Hematopoietic multipotent progenitor cell treated with erythropoietin and hydrocortisone succinate and interleukin-3 and kit ligand, for 6 days (in vitro differentiated cells): ENCODE results near the gene ANKRD13A.
"Not testable (repeated sequence)": the region's sequence is repeated elsewhere in the genome, so short reads cannot be mapped to it uniquely, and the experiment has no call there.

ENCODE experiments used
- DNase-seq: peaks from one replicate; pipeline ENCODE4 v3.0.0-alpha.2; 2015

Gene ANKRD13A

DNA sequence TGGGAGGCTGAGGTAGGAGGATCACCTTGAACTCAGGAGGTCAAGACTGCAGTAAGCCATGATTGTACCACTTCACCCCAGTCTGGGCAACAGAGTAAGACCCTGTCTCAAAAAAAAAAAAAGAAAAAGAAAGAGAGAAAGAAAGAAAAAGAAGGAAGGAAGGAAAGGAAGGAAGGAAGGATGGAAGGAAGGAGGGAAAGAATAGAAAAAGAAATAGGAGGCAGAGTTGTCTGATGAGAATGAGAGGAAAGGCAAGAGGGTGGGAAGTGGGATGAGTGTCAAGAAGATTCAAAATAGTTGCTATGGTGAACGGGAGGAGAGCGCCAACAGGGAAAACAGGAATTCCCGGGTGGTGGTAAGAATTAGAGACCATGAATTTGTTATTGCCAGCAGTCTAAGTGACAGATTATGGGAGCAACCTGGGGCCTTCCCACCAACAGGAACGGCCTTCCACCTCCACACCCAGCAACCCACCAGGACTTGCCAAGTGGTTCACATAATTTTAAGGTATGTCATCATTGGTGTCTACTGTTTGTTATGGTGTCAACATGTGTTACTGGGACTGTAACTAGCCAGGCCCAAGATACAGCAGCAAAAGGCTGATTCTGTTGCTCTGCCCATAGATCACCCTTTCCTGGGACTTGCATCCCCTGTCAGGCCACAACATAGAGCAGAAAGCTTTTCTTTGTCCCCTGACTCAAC, 85.2 kb downstream of the ANKRD13A start:
- DNase-seq = no peak

DNA sequence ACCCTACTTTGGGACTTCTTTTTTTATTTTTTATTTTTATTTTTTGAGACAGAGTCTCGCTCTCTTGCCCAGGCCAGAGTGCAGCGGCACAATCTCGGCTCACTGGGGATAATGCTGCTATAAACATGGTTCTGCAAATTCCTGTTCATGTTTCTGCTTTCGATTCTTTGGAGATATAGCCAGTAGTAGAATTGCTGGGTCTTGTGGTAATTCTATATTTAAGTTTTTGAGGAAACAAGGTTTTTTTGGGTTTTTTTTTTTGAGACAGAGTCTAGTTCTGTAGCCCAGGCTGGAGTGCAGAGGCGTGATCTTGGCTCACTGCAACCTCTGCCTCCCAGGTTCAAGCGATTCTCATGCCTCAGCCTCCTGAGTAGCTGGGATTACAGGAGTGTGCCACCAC, 89.0 kb downstream of the ANKRD13A start:
- not testable (repeated sequence) for DNase-seq

DNA sequence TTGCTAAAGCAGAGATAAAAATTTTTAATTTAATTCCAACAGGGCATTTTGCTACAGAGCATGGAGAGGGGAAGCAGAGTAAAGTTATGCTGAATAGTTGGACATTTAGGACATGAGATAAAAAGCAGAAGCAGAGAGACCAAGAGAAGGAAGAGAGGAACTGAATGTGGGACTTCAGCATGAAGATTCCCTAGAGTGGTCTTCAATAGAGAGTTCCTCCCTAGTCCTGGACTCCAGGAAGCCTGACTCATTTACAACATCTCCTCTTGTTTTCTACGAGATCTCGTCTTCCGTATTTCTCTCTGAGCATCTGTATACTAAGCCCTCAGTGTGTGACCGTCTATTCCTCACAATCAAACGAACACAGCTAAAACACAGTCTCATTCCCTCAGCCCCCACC, 89.7 kb downstream of the ANKRD13A start:
- DNase-seq = no peak
